Keratinocyte (primary cell): ENCODE results near the gene FBP1. TPM values are rescaled to one million over a fixed set of nuclear protein-coding genes. Genes with fewer than 3 reads are reported as not detected.
A peak's percentile ranks its signal among the peaks of the same experiment; 100 is the strongest.

Experiments used
- DNase-seq: peaks from one replicate; pipeline ENCODE4 v3.0.0-alpha.2; 2011; ENCODE audit warnings: low read depth, missing footprints, low spot score
- FAIRE-seq: peaks from 2 replicates; lab custom pipeline; 2011; peaks lifted over from hg19 to GRCh38; lab: Jason Lieb, UNC
- H2AFZ ChIP-seq: 2 replicates; pipeline ENCODE4 v1.6.0; 2012; ENCODE audit warnings: low read length, control low read depth, inconsistent platforms; ENCODE audit not compliant: control insufficient read depth
- H3K27ac ChIP-seq: 2 replicates; pipeline ENCODE4 v1.5.1; 2011; ENCODE audit warnings: low read length; ENCODE audit not compliant: control insufficient read depth, insufficient read depth
- H3K27me3 ChIP-seq: 3 replicates; pipeline ENCODE4 v1.6.0; 2011; ENCODE audit warnings: low read length; ENCODE audit not compliant: control insufficient read depth, insufficient read depth; ENCODE audit errors: extremely low read depth
- H3K36me3 ChIP-seq, 2 experiments: 2 replicates in 1 of 2; 3 replicates in 1 of 2; pipeline ENCODE4 v1.5.1; 2011; ENCODE audit warnings: low read length in 2 of 2, mild to moderate bottlenecking in 1 of 2; ENCODE audit not compliant: control insufficient read depth in 2 of 2, insufficient read depth in 2 of 2; ENCODE audit errors: extremely low read depth in 1 of 2
- H3K4me1 ChIP-seq: 3 replicates; pipeline ENCODE4 v1.5.1; 2011; ENCODE audit warnings: low read length; ENCODE audit not compliant: control insufficient read depth, insufficient read depth; ENCODE audit errors: extremely low read depth
- H3K4me2 ChIP-seq: 3 replicates; pipeline ENCODE4 v1.6.0; 2011; ENCODE audit warnings: low read depth, low read length; ENCODE audit not compliant: control insufficient read depth, insufficient read depth; ENCODE audit errors: extremely low read depth
- H3K4me3 ChIP-seq, 3 experiments: fragments of 200-600 bp in 1 of 3; sonication (generic) in 1 of 3; 2 replicates in 2 of 3; 3 replicates in 1 of 3; pipeline ENCODE4 v1.5.1; 2011 to 2016; ENCODE audit warnings: low read length in 3 of 3, mild to moderate bottlenecking in 3 of 3, control low read depth in 2 of 3, inconsistent platforms in 1 of 3, low read depth in 1 of 3, mixed read lengths in 1 of 3, mixed run types in 1 of 3, moderate library complexity in 1 of 3; ENCODE audit not compliant: control insufficient read depth in 2 of 3, insufficient read depth in 2 of 3; ENCODE audit errors: extremely low read depth in 1 of 3
- H3K79me2 ChIP-seq: 2 replicates; pipeline ENCODE4 v1.6.0; 2012; ENCODE audit warnings: low read length; ENCODE audit not compliant: control insufficient read depth, insufficient read depth
- H3K9ac ChIP-seq: 3 replicates; pipeline ENCODE4 v1.6.0; 2011; ENCODE audit warnings: low read length; ENCODE audit not compliant: control insufficient read depth, insufficient read depth; ENCODE audit errors: extremely low read depth
- H3K9me1 ChIP-seq: 3 replicates; pipeline ENCODE4 v1.6.0; 2011; ENCODE audit warnings: low read length; ENCODE audit not compliant: control insufficient read depth, insufficient read depth; ENCODE audit errors: extremely low read depth
- H3K9me3 ChIP-seq: 2 replicates; pipeline ENCODE4 v1.5.1; 2012; ENCODE audit warnings: low read depth, low read length; ENCODE audit not compliant: control insufficient read depth
- H4K20me1 ChIP-seq: 3 replicates; pipeline ENCODE4 v1.6.0; 2011; ENCODE audit warnings: low read length; ENCODE audit not compliant: control insufficient read depth, insufficient read depth; ENCODE audit errors: extremely low read depth
- dilution Hi-C: fragments of 300-500 bp; cut with MboI; formaldehyde crosslinking; loops from one replicate; pipeline ENCODE4 v1.7.0; 2020; ENCODE audit warnings: low sequenced_read_pairs; ENCODE audit not compliant: extremely low pct_ligation_motif_present
- polyA plus RNA-seq, 5 experiments: library from polyadenylated mRNA; depleted of rRNA in 3 of 5; stranded (reverse) in 3 of 5; stranded (forward) in 1 of 5; unstranded in 1 of 5; fragments of >200 nt; gene quantifications; 1 replicate in 1 of 5; 2 replicates in 3 of 5; 3 replicates in 1 of 5; pipeline versions ENCODE4 v1.2.1 to v1.2.3, GENCODE V29; 2011 to 2012; ENCODE audit warnings: missing spikeins in 2 of 5, low read depth in 1 of 5, low replicate concordance in 1 of 5
- TF ChIP-seq, protein P1 (sequence below), 3 experiments: IDR thresholded peaks in 1 of 3; conservative IDR thresholded peaks in 1 of 3; optimal IDR thresholded peaks in 1 of 3; 2 replicates in 2 of 3; 3 replicates in 1 of 3; pipeline versions ENCODE3 to v1.5.1; 2011; ENCODE audit warnings: low read length in 3 of 3, mild to moderate bottlenecking in 3 of 3, moderate library complexity in 2 of 3, control low read depth in 1 of 3, inconsistent platforms in 1 of 3; ENCODE audit not compliant: insufficient read depth in 2 of 3; ENCODE audit errors: extremely low read depth in 1 of 3

FBP1 gene
- polyA plus RNA-seq, 1 donor (not counting 4 experiments of a cell fraction or from before 2014, with no cell fraction given) = 0.16 TPM

- H3K27ac ChIP-seq = no peak overlapping the region
- FAIRE-seq = no peak
These were observed 16.4 kb upstream of the FBP1 start for GRCh38 chr9:94655739-94656138.

GRCh38 chr9:94654165-94654894 lies 15.0 kb upstream of the FBP1 start:
- H3K27me3 ChIP-seq = no peaks in the 10 kb centered on the region
- FAIRE-seq (no peak), DNase-seq (no peak)
- no peak overlapping the region for H3K4me3 ChIP-seq
- dilution Hi-C loops = no loop called here
- no peaks in the 10 kb centered on the region for H3K79me2 ChIP-seq
- no peak overlapping the region for H3K9ac ChIP-seq
- H3K4me1 ChIP-seq = peaks cover 19% of the 10 kb centered on the region
- H4K20me1 ChIP-seq = no peaks in the 10 kb centered on the region
- H3K4me2 ChIP-seq = no peak overlapping the region
- TF ChIP-seq, protein P1, sequence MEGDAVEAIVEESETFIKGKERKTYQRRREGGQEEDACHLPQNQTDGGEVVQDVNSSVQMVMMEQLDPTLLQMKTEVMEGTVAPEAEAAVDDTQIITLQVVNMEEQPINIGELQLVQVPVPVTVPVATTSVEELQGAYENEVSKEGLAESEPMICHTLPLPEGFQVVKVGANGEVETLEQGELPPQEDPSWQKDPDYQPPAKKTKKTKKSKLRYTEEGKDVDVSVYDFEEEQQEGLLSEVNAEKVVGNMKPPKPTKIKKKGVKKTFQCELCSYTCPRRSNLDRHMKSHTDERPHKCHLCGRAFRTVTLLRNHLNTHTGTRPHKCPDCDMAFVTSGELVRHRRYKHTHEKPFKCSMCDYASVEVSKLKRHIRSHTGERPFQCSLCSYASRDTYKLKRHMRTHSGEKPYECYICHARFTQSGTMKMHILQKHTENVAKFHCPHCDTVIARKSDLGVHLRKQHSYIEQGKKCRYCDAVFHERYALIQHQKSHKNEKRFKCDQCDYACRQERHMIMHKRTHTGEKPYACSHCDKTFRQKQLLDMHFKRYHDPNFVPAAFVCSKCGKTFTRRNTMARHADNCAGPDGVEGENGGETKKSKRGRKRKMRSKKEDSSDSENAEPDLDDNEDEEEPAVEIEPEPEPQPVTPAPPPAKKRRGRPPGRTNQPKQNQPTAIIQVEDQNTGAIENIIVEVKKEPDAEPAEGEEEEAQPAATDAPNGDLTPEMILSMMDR (optimal IDR thresholded peaks at IDR 0.05 in 1 of 3, IDR thresholded peaks at IDR 0.05 in 1 of 3, conservative IDR thresholded peaks at IDR 0.05 in 1 of 3; ENCODE audit: extremely low read depth in 1 of 3, insufficient read depth in 2 of 3, low read length in 3 of 3) = no peak
- no peak overlapping the region for H2AFZ ChIP-seq
- H3K27ac ChIP-seq = no peak overlapping the region
- no peaks in the 10 kb centered on the region for H3K9me1 ChIP-seq
- H3K9me3 ChIP-seq = no peaks in the 10 kb centered on the region
- no peaks in the 10 kb centered on the region for H3K36me3 ChIP-seq

More at GRCh38 chr9:94655739-94656138, 16.4 kb upstream of the FBP1 start:
- no peak for DNase-seq
- dilution Hi-C loops = no loop called here
- no peak overlapping the region for H3K9ac ChIP-seq
- H3K4me2 ChIP-seq = peak overlapping the region; percentile 29
- H3K36me3 ChIP-seq = no peaks in the 10 kb centered on the region
- no peaks in the 10 kb centered on the region for H3K9me3 ChIP-seq
- TF ChIP-seq, protein P1 (optimal IDR thresholded peaks at IDR 0.05 in 1 of 3, IDR thresholded peaks at IDR 0.05 in 1 of 3, conservative IDR thresholded peaks at IDR 0.05 in 1 of 3; ENCODE audit: extremely low read depth in 1 of 3, insufficient read depth in 2 of 3, low read length in 3 of 3) = no peak
- H3K9me1 ChIP-seq = no peaks in the 10 kb centered on the region
- H3K4me1 ChIP-seq = peaks cover 10% of the 10 kb centered on the region
- H3K79me2 ChIP-seq = no peaks in the 10 kb centered on the region
- no peaks in the 10 kb centered on the region for H3K27me3 ChIP-seq
- H4K20me1 ChIP-seq = no peaks in the 10 kb centered on the region
- no peak overlapping the region for H3K4me3 ChIP-seq
- H2AFZ ChIP-seq = peak overlapping the region; percentile 34
